HepG2 (cell line): ENCODE measurements around the gene DSG4. TPM values are rescaled to one million over a fixed set of nuclear protein-coding genes. Genes with fewer than 3 reads are reported as not detected.

Source experiments
- ATF4 ChIP-seq, 2 experiments: fragments of 450-650 bp in 1 of 2; sonication (generic) in 1 of 2; formaldehyde crosslinking; IDR thresholded peaks; 2 replicates each; pipeline versions ENCODE4 v1.5.0 to v1.8.0; 2020 to 2022; ENCODE audit warnings: mild to moderate bottlenecking in 1 of 2, missing genetic modification reagents in 1 of 2
- BRF2 ChIP-seq: sonication (generic); formaldehyde crosslinking; IDR thresholded peaks from 2 replicates; pipeline ENCODE4 v1.8.1; 2022; ENCODE audit warnings: mild to moderate bottlenecking, missing genetic modification reagents
- CREM ChIP-seq, 2 experiments: sonication (generic) in 1 of 2; formaldehyde crosslinking in 1 of 2; IDR thresholded peaks; 2 replicates each; pipeline versions ENCODE4 v1.4.0 to v1.6.1; 2016 to 2020; ENCODE audit warnings: antibody characterized with exemption in 1 of 2, mild to moderate bottlenecking in 1 of 2, missing genetic modification reagents in 1 of 2
- DPF2 ChIP-seq: sonication (generic); formaldehyde crosslinking; IDR thresholded peaks from 2 replicates; pipeline ENCODE4 v1.4.0; 2020; ENCODE audit warnings: mild to moderate bottlenecking, low read depth, missing genetic modification reagents, borderline replicate concordance
- EHMT2 ChIP-seq: fragments of 200-600 bp; sonication (generic); IDR thresholded peaks from 2 replicates; pipeline ENCODE4 v1.7.0; 2017; ENCODE audit warnings: antibody characterized with exemption, low read depth, low read length, borderline replicate concordance
- ELF3 ChIP-seq: IDR thresholded peaks from 2 replicates; pipeline ENCODE4 v1.6.1; 2016; ENCODE audit warnings: missing genetic modification reagents, missing compliant biosample characterization
- EP300 ChIP-seq, 3 experiments: sonication (generic) in 1 of 3; formaldehyde crosslinking in 1 of 3; IDR thresholded peaks; 2 replicates each; pipeline versions ENCODE4 v1.5.1 to v1.6.1; 2011 to 2020; ENCODE audit warnings: low read depth in 2 of 3, low read length in 2 of 3, borderline replicate concordance in 1 of 3, improper control_type of control experiment in 1 of 3, mild to moderate bottlenecking in 1 of 3, missing genetic modification reagents in 1 of 3, moderate library complexity in 1 of 3
- GABPA ChIP-seq, 2 experiments: IDR thresholded peaks; 2 replicates each; pipeline ENCODE4 v1.6.1; 2011 to 2016; ENCODE audit warnings: low read depth in 2 of 2, low read length in 1 of 2, missing biosample characterization in 1 of 2, missing genetic modification characterization in 1 of 2
- HHEX ChIP-seq: IDR thresholded peaks from 2 replicates; pipeline ENCODE4 v1.6.1; 2016; ENCODE audit warnings: control low read depth
- HIVEP1 ChIP-seq: sonication (generic); formaldehyde crosslinking; IDR thresholded peaks from 2 replicates; pipeline ENCODE4 v1.4.0; 2020; ENCODE audit warnings: mild to moderate bottlenecking, missing genetic modification reagents
- HOXA9 ChIP-seq: sonication (generic); formaldehyde crosslinking; IDR thresholded peaks from 2 replicates; pipeline ENCODE4 v1.8.1; 2022; ENCODE audit warnings: missing genetic modification reagents, mild to moderate bottlenecking, moderate library complexity, borderline replicate concordance
- JUNB ChIP-seq: sonication (generic); formaldehyde crosslinking; IDR thresholded peaks from 2 replicates; pipeline ENCODE4 v1.8.0; 2022; ENCODE audit warnings: missing genetic modification reagents, mild to moderate bottlenecking, borderline replicate concordance
- NKX3-1 ChIP-seq: sonication (generic); formaldehyde crosslinking; IDR thresholded peaks from 2 replicates; pipeline ENCODE4 v1.5.0; 2020; ENCODE audit warnings: missing genetic modification reagents
- ONECUT2 ChIP-seq: sonication (generic); formaldehyde crosslinking; IDR thresholded peaks from 2 replicates; pipeline ENCODE4 v1.4.0; 2020; ENCODE audit warnings: missing genetic modification reagents
- SMC3 ChIP-seq: IDR thresholded peaks from 2 replicates; pipeline ENCODE4 v1.6.1; 2011; ENCODE audit warnings: low read length, improper control_type of control experiment
- SOX13 ChIP-seq, 3 experiments: fragments of 450-650 bp in 1 of 3; sonication (generic) in 1 of 3; formaldehyde crosslinking in 1 of 3; IDR thresholded peaks in 2 of 3; conservative IDR thresholded peaks in 1 of 3; 2 replicates each; pipeline versions ENCODE4 v1.5.0 to v1.6.1; 2016 to 2020; ENCODE audit warnings: antibody characterized with exemption in 1 of 3, mild to moderate bottlenecking in 1 of 3, missing compliant biosample characterization in 1 of 3, missing genetic modification reagents in 1 of 3, moderate library complexity in 1 of 3
- U2AF2 ChIP-seq: fragments of 200-400 bp; formaldehyde crosslinking; IDR thresholded peaks from 2 replicates; pipeline ENCODE4 v1.6.1; 2017; ENCODE audit warnings: low read depth, mild to moderate bottlenecking, low read length
- ZBTB7B ChIP-seq: sonication (generic); formaldehyde crosslinking; IDR thresholded peaks from 2 replicates; pipeline ENCODE4 v1.4.0; 2020; ENCODE audit warnings: missing genetic modification reagents
- ZNF891 ChIP-seq: sonication (generic); formaldehyde crosslinking; IDR thresholded peaks from 2 replicates; pipeline ENCODE4 v1.5.0; 2020; ENCODE audit warnings: mild to moderate bottlenecking, missing genetic modification reagents
- ZSCAN21 ChIP-seq: sonication (generic); formaldehyde crosslinking; IDR thresholded peaks from 2 replicates; pipeline ENCODE4 v1.8.0; 2022; ENCODE audit warnings: mild to moderate bottlenecking, missing genetic modification reagents, moderate library complexity, borderline replicate concordance
- polyA plus RNA-seq, 8 experiments: library from polyadenylated mRNA; depleted of rRNA in 3 of 8; stranded (reverse) in 7 of 8; unstranded in 1 of 8; fragments of >200 nt; fragmentation: Illumina TruSeq in 4 of 8; extraction: Trizol in 4 of 8; gene quantifications; 2 replicates each; pipeline versions ENCODE4 v1.2.1 to v1.2.3, GENCODE V29; 2011 to 2016; ENCODE audit warnings: low read depth in 4 of 8, missing spikeins in 1 of 8, mixed read lengths in 1 of 8; ENCODE audit not compliant: insufficient read depth in 1 of 8
- total RNA-seq, 5 experiments: library from RNA; depleted of rRNA; stranded (reverse); fragments of >200 nt; fragmentation: Illumina TruSeq; extraction: Trizol; gene quantifications; 2 replicates each; pipeline ENCODE4 v1.2.3, GENCODE V29; 2016; ENCODE audit warnings: low read depth in 1 of 5
- TF ChIP-seq, protein P1 (sequence below): sonication (generic); formaldehyde crosslinking; IDR thresholded peaks from 2 replicates; pipeline ENCODE4 v1.8.0; 2022; ENCODE audit warnings: mild to moderate bottlenecking, missing genetic modification reagents; ENCODE audit not compliant: insufficient replicate concordance
- TF ChIP-seq, protein P2 (sequence below): IDR thresholded peaks from 2 replicates; pipeline ENCODE4 v1.6.1; 2016; ENCODE audit warnings: low read depth

The DSG4 gene
- total and polyA plus RNA-seq, 2 of the 13 experiments (the other 11 are each of a cell fraction or from before 2014, with no cell fraction given) = 0.07 TPM; not detected in 1

- TF ChIP-seq ATF4 (CRISPR knock-in tag; IDR thresholded peaks at IDR 0.05) = peak in 1 of 2 experiments; percentile 42; a peak in 1 of 4 replicates
- peak; percentile 75 for TF ChIP-seq CREM (IDR thresholded peaks at IDR 0.05)
- no peak for TF ChIP-seq CREM (CRISPR knock-in tag; IDR thresholded peaks at IDR 0.05)
- no peak for TF ChIP-seq GABPA (IDR thresholded peaks at IDR 0.05; ENCODE audit: low read depth, low read length)
- peak; percentile 48 for TF ChIP-seq GABPA (CRISPR knock-in tag; IDR thresholded peaks at IDR 0.05; ENCODE audit: low read depth)
- TF ChIP-seq HHEX = 0 out of 2 replicates have a peak, but pooled peaks have one; percentile 62
- TF ChIP-seq U2AF2 = no peak
- TF ChIP-seq ZBTB7B = no peak
- TF ChIP-seq ZNF891 (CRISPR knock-in tag) = no peak
- TF ChIP-seq HOXA9 = no peak
- peak; percentile 93 for TF ChIP-seq ELF3 (CRISPR knock-in tag)
- peak; percentile 82 for TF ChIP-seq SOX13 (IDR thresholded peaks at IDR 0.05)
- TF ChIP-seq SOX13 (CRISPR knock-in tag; conservative IDR thresholded peaks at IDR 0.05 in 1 of 2, IDR thresholded peaks at IDR 0.05 in 1 of 2) = peak in 1 of 2 experiments; percentile 97; a peak in 2 of 4 replicates
- TF ChIP-seq, protein P1, sequence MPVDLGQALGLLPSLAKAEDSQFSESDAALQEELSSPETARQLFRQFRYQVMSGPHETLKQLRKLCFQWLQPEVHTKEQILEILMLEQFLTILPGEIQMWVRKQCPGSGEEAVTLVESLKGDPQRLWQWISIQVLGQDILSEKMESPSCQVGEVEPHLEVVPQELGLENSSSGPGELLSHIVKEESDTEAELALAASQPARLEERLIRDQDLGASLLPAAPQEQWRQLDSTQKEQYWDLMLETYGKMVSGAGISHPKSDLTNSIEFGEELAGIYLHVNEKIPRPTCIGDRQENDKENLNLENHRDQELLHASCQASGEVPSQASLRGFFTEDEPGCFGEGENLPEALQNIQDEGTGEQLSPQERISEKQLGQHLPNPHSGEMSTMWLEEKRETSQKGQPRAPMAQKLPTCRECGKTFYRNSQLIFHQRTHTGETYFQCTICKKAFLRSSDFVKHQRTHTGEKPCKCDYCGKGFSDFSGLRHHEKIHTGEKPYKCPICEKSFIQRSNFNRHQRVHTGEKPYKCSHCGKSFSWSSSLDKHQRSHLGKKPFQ = no peak
- no peak; the same call in 1 of the 2 replicates for TF ChIP-seq SMC3
- peak; percentile 49; the same call in 1 of the 2 replicates for TF ChIP-seq EHMT2
- 0 out of 2 replicates have a peak, but pooled peaks have one; percentile 23 for TF ChIP-seq ONECUT2 (CRISPR knock-in tag)
- peak; percentile 23 to 95; a peak in 3 of 4 replicates for TF ChIP-seq EP300 (IDR thresholded peaks at IDR 0.05; ENCODE audit: low read depth in 2 of 2, low read length in 2 of 2)
- peak; percentile 58; the same call in 1 of the 2 replicates for TF ChIP-seq EP300 (CRISPR knock-in tag; IDR thresholded peaks at IDR 0.05; ENCODE audit: borderline replicate concordance)
- TF ChIP-seq DPF2 (CRISPR knock-in tag) = peak; percentile 58; the same call in 1 of the 2 replicates
- no peak for TF ChIP-seq JUNB (CRISPR knock-in tag)
- no peak for TF ChIP-seq HIVEP1 (CRISPR knock-in tag)
- TF ChIP-seq, protein P2, sequence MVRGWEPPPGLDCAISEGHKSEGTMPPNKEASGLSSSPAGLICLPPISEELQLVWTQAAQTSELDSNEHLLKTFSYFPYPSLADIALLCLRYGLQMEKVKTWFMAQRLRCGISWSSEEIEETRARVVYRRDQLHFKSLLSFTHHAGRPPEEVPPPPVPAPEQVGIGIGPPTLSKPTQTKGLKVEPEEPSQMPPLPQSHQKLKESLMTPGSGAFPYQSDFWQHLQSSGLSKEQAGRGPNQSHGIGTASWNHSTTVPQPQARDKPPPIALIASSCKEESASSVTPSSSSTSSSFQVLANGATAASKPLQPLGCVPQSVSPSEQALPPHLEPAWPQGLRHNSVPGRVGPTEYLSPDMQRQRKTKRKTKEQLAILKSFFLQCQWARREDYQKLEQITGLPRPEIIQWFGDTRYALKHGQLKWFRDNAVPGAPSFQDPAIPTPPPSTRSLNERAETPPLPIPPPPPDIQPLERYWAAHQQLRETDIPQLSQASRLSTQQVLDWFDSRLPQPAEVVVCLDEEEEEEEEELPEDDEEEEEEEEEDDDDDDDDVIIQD (CRISPR knock-in tag) = peak; percentile 87
- 0 out of 2 replicates have a peak, but pooled peaks have one; percentile 24 for TF ChIP-seq ZSCAN21 (CRISPR knock-in tag)
- 0 out of 2 replicates have a peak, but pooled peaks have one; percentile 21 for TF ChIP-seq BRF2 (CRISPR knock-in tag)
- TF ChIP-seq NKX3-1 = peak; percentile 47; the same call in 1 of the 2 replicates
Measured at GRCh38 chr18:31396796-31397612, 20.4 kb downstream of the DSG4 start (continued).
